GM21619 (cell line): Measurements from ENCODE around the gene STAM2.
"Not testable (repeated sequence)": the region's sequence is repeated elsewhere in the genome, so short reads cannot be mapped to it uniquely, and the experiment has no call there.

Source experiments
- ATAC-seq: cut with Tn5 transposase; IDR thresholded peaks from one replicate; pipeline ENCODE4 v1.9.1; 2021; ENCODE audit not compliant: unreplicated experiment

Gene STAM2

DNA sequence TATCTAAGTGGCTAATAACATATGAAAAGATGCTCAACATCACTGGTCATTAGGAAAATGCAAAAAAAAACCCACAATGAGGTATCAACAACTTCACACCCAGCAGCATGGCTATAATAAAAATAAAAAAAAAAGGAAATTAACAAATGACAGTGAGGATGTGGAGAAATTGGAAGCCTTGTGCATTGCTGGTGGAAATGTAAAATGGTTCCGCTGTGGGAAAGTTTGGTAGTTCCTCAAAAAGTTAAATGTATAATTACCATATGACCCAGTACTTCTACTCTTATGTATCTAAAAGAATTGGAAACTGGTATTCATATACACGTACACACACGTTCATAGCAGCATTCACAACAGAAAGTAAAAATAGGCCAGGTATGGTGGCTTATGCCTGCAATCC lies 61.2 kb downstream of the STAM2 start:
- ATAC-seq, result no peak

DNA sequence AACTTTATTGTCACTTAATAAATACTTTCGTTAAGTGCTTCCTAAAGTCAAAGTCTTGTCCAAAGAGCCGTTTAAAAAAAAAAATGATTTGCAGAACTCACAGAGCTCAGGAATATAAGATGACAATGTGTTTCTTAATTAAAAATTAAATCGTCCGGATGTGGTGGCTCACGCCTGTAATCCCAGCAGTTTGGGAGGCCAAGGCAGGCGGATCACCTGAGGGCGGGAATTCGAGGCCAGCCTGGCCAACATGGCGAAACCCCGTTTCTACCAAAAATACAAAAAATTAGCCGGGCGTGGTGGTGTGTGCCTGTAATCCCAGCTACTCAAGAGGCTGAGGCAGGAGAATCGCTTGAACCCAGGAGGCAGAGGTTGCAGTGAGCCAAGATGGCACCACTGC lies 68.4 kb downstream of the STAM2 start:
- ATAC-seq, result not testable (repeated sequence)

DNA sequence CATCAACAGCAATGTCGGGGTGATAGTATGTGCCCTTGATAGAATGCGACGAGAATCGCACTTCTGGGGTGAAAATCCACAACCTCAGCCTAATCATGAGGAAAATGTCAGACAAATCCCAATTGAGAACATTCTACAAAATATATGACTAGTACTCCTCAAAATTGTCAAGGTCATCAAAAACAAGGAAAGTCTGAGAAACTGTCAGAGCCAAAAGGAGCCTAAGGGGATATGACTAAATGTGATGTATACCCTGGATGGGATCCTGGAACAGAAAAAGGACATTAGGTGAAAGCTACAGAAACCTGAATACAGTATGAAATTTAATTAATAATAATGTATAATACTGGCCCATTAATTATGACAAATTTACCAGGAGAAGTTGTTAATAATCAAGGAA lies 69.1 kb downstream of the STAM2 start:
- no peak for ATAC-seq

DNA sequence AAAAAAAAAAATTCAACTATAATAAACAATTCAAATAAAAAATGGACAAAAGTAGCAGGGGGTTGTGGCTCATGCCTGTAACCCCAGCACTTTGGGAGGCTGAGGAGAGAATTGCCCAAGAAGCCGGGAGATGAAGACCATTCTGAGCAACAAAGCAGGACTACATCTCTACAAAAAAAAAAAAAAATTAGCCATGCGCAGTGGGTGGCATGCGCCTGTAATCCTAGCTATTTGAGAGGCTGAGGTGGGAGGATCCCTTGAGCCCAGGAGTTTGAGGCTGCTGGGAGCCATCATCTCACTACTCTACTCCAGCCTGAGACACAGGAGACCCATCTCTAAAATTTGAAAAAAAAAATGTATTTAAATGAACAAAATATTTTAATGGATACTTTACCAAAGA lies 72.3 kb downstream of the STAM2 start:
- no peak for ATAC-seq

DNA sequence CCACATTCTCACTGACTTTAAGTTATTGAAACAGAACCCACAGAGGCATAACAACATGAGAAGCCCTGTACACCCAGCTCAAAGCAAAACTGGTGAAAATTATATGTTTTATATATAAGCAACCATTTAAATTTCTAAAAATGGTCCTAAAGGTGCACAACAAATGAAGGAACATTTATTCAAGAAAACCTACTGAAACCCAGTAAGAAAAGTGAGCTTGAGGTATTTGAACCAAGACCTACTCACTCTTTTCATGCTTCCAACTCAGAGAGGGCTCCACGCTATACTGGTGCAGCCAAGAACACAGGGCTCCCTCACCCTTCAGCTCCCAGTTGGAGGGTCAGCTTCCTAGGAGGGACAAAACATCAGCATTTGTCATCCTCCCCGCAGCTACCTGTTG lies 74.6 kb downstream of the STAM2 start:
- no peak for ATAC-seq

DNA sequence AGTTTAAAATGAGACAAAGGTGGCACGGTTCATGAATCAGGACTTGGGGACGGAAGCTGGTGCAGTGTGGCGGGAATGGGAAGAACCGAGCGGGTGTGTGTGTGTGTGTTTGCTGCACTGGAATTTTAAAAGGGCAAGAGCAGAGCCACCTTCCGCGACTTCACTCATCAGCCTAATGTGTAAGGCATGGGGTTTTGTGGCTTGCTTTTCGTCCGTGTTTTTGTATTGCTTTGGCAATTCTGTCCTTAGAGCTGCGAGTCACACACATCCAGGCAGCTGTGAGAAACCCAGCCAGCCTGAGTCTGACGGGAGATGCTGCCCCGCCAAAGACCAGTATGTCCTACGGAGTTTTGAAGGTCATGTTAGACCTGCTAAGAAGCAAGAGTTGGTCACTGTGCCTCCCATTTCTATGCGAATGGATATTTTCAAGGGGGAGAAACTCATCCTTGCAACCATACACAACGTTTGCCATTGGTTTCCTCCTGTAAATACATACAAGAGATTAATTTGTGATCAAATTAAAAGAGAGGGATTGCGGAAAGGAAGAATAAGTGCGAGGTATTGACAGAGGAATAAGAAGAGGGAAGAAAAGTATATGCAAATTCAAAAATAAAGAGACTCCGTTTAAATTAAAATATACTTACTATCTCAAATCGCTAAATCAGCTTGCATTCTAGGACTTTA lies 76.1 kb downstream of the STAM2 start:
- no peak for ATAC-seq

DNA sequence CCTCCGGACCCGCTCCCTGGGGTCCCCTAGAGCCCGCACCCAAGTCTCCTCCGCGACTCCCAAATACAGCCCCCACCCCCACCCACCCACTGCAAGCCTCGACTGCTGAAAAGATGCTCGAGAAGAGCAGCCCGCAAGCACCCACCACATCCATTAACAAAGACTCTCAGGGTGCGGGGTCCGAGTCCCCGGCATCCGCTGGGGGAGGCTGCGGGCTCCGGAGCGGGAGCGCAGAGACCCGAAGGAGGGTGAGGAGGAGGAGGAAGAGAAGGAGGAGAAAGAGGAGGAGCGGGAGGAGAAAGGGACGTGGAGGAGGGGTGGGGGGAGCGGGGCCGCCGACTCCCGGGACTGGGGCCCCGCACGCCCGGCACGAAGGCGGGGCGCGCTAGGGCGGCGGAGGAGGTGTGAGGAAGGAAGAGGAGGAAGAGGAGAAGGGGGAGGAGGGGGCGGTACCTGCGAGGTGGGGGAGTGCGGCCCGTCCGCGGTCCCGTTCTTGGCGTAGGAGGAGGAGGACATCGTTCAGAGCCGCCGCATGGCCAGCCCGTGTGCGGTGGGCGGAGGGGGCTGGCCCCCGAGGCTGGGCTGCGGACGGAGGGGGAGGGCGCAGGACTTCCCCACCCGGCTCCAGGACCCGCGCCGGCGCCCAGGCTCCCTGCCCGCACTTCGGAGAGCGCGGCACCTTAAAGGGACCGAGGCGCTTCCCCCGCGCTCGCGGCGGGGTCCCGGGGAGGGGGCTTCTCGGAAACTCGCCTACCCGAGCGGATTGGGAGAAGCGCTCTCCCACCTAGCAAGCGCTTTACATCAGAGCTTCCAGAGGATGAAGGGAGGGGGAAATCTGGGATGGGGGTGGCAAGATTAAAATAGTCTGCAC lies 76.8 kb downstream of the STAM2 start, which contains the start of gene CACNB4:
TSS of gene CACNB4 (minus strand) at position 549 of the 871 bp plus-strand sequence.
- peak; percentile 38 for ATAC-seq

DNA sequence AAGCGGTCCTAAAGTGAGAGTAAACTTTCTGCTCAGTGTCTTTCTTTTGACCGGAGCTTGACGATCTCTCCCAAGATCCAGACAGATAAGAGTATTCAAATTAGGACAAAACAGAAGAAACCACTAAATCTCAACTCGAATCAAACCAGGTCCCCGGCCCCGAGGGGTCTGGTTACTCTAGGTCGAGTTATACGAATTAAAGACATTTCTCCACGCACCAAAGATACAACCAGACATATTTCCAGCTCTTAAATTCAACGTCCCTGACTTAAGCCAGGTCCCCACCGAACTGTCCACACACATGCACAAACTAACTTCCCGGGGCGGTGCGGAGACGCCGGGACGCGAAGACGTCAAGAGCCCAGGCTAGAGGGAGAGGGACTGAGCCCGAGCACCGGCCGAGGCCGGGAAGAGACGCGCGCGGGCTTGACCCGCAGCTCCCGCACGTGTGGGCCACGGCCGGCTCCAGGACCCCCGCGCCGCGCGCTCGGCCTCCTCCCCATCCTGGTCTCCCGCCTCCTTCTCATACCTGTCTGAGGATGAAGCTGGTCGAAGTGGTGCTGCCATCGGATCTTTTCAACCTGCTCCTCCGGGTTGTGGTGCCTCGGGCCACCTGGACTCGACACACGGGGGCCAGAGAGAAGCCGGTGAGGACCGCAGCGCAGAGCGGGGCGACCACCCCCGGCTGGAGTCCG lies 77.6 kb downstream of the STAM2 start:
- ATAC-seq, result no peak

DNA sequence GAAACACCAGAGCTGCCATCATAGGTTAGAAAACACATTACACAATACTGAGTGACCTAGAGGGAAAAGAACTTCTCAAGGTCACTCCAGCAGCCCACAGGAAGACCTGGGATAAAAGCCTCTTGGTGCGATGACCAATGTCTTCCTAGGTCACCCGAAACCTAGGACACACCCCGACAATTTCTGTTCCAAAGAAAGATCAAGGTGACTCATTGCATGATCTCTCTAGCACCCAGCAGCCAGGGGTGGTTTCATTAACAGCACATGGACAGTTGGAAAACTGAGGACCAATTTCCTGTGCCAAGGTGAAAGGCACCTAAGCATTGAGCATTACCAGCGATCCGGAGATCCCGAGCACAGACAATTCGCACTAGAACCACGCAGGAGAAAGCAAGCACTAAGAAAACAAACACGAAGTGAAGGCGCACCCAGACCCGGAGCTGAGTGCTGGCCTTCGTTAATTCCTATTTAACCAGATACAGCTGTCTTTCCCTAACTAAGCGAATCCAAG lies 78.2 kb downstream of the STAM2 start:
- no peak for ATAC-seq

DNA sequence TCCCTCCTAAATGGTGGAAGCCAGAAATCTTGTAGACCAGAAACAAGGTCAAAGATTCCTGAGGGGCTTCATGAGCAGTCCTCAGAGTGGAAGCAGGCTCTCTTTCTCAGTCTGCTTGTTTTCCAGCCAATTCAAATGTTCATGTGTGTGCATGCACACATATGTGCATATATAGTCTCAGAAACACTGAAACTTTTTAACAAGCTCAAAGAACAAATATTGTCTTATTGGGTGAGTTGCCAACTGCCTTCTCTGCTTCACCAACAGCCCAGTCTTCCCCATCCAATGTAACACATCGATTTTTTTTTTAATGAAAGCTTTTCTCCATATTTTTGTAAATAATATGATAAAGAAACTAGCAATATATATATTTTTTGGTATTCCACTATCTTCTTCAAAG lies 80.4 kb downstream of the STAM2 start:
- no peak for ATAC-seq

DNA sequence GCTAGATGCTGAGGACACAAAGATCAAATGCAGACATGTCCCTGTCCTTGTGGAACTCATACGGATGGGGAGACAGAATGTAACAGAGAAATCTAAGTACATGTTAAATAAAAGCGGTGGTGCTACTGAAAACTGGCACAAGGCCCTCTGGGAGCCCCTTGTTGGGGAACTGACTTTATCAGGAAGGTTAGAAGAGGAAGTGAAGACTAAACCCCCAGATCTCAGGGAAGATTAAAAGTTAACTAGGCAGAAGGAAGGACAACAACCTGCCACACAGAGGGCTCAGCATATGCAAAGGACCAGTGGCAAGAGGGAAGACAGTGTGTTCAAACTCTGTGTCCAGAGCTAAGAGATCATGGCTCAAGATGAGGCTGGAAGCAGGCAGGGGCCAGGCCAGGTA lies 81.5 kb downstream of the STAM2 start:
- ATAC-seq, result no peak

DNA sequence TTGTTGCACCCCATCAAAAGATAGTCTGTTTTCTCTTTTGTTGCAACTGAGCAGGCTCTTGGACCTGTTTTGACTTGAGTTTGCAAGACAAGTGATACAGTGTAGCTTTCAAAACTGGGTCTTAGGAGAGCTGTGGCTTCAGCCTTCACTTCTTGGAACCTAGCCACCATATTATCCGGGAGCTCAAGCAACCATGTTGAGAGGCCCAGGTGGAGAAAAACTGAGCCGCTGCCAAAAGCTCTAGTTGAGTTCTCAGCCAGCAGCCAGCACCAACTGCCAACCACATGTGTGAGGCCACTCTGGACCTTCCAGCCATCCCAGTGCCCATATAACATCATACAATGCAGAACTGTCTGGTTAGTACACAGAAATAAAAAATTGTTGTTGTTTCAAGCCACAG lies 82.1 kb downstream of the STAM2 start:
- no peak for ATAC-seq

DNA sequence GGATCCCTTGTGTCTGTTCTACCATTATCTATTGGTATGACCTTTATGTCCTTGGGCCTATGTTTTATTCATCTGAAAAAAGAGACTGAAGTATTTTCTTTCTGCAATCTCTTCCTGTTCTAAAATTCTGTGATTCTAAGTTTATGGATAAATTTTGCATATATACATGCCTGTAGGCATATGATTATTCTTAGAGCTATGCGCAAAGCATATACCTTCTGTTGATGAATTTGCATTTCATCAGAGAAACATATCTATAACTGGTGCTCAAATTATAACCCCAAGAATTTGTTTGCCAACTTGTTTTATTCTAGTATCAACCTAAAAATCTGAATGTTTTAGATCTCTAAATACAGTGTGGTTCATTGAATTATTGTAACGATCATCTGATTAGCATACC lies 83.5 kb downstream of the STAM2 start:
- ATAC-seq, result no peak

DNA sequence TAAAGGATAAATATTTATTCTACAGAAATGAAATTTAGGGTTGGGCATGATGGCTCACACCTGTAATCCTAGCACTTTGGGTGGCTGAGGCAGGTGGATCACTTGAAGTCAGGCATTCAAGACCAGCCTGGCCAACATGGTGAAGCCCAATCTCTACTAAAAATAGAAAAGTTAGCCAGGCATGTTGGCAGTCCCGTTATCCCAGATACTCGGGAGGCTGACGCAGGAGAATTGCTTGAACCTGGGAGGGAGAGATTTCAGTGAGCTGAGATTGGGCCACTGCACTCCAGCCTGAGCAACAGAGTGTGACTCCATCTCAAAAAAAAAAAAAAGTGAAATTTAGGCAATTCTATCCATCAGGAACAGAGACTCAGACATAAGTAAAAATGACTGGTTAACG lies 84.8 kb downstream of the STAM2 start:
- not testable (repeated sequence) for ATAC-seq

DNA sequence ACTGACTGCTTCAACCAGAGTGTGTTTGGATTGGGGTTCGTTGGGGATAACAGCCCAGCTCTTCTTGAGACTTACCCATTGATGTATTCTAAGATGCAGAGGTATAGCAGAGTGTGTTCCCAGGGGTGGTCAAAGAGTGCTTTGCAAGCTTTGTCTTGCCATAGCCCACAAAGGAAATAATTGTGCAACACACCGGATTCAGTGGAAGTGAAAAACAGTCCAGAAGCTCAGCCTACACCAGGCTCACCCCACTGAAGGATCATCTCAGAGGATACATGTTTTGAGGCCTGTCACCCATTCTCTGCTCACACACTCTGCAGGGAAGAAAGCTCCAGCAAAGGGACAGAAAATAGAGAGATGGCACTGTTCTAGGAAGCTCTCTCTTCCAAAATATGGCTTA lies 86.3 kb downstream of the STAM2 start:
- ATAC-seq, result no peak

DNA sequence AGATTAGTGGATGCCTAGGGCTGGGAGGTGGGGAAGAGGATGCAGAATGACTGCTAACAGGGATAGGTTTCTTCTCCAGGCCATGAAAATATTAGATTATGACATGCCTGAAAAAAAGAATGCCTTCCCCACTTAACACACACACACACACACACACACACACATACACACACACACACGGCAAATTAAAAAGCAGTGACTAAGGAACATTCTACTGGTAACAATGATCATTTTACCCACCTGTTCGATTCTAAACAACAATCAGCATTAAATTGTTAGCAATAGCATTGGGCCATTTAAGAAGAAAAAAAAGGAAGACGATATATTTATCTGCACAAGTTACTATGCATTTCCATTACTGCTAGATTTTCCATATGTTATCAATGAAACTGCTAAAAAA lies 87.6 kb downstream of the STAM2 start:
- no peak for ATAC-seq

DNA sequence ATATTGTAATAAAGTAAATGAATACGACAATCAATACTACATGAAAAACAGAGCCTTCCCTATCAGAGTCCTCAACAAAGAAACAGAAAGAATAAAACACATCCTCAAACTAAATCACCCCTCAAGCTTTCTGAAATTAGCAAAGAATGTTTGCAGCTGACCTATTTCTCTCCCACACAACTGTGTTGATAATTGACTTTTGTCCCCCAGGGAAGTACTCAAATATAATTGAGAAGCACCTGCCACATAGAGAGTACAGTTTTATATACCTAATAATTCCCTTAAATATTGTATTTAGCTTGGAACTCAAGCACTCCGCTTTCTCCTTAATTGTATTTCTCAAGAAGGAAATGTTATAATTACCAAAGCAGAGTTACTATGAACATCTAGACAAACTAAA lies 89.3 kb downstream of the STAM2 start:
- ATAC-seq, result no peak

DNA sequence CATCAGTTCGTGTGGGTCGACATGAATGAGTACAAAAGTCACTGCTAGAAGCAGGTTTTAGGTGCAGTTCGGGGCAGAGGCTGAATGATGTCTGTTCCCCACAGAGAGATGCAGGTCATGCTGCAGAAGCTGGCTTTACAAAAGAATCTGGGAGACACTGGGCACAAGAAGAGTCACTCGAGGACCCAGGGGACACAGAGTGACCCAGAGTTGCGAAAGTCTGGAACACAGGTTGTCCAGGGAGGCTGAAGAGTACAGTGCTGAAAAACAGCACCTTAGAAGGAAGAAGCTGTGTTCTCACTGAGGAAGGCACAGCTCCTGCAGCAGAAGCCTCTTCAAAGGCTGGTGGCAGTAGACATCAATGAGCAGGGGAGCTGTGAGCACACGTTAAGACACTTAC lies 91.5 kb downstream of the STAM2 start:
- no peak for ATAC-seq

DNA sequence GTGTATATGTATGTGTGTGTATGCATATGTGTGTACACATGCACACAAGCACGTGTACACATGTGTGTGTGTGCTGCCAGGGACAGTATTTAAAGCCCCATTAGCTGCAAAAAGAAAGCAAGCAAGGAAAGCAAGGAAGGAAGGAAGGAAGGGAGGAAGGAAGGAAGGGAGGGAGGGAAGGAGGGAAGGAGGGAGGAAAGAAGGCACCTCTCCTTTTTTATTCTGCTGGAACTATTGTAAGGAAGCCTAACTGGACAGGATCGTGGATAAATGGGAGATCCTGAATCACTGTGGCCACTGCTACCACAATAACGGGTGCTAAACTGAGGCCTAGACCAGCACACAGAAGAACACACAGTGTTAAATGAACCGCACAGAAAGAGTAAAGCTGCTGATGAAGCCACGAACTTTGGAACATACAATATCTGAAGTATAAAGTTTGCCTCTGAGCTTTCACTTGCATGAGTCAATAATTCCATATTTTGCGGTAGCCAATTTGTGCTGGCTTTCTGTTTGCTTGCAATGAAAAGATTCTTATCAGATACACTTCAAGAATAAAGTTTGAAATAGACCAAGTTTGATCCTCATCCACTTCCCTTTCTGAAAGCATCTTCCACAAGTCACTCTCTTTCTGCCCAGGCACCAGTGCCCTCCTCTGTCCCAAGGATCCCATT lies 92.2 kb downstream of the STAM2 start:
- no peak for ATAC-seq

DNA sequence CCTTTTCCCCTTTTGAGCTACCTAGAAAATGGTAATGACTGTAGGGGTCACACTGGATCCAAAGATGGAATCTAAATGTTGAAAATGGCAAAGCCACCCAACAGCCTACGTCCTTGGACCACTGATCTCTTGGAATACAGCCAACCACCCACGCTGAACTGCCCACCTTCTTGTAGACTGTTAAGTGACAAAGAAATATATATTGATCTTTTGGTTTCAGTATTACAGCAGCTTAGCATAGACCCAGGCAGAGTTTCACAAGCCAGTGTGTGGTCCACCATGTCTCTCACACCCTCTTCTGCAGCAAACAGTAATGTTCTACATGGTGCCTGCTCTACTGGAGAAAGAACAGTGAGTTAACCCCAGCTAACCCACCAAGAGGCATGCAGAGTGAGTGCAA lies 96.9 kb downstream of the STAM2 start:
- peak; percentile 83 for ATAC-seq

DNA sequence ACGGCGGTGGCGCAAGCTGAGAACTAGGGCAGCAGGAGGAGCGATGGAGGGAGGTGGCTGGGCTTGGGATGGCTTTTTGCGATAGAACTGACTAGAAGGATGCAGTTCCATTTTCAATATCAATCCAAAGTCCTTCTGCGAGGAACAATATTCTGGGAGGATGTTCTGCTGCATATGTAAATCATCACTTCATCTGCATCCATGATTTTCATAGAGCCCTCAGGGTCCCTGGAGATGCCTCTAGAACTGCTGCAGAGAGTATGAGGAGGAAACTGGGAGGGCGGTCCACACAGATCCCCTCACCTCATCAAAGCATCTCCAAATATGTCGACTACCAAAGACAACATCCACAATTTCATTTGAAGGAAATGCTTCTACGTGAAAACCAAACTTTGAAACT lies 97.5 kb downstream of the STAM2 start:
- no peak for ATAC-seq
